HEK293 (cell line): ENCODE data around the gene TMEM120A.

Experiments used
- CTCF ChIP-seq: fragments of 450-650 bp; formaldehyde crosslinking; IDR thresholded peaks from 2 replicates; pipeline ENCODE4 v1.5.1; 2016; ENCODE audit warnings: missing biosample characterization, missing genetic modification characterization
- HOXA7 ChIP-seq: sonication (generic); formaldehyde crosslinking; IDR thresholded peaks from 2 replicates; pipeline ENCODE4 v1.8.1; 2022; ENCODE audit warnings: missing genetic modification reagents, borderline replicate concordance
- KLF1 ChIP-seq: fragments of 450-650 bp; formaldehyde crosslinking; IDR thresholded peaks from 2 replicates; pipeline ENCODE4 v1.5.1; 2016; ENCODE audit warnings: missing biosample characterization, missing genetic modification characterization
- TCF7L2 ChIP-seq: IDR thresholded peaks from 2 replicates; pipeline ENCODE4 v1.6.1; 2011; ENCODE audit warnings: low read depth, mild to moderate bottlenecking, inconsistent platforms, low read length, moderate library complexity, borderline replicate concordance
- ZBTB7A ChIP-seq: fragments of 450-650 bp; formaldehyde crosslinking; IDR thresholded peaks from 2 replicates; pipeline ENCODE4 v1.5.1; 2016; ENCODE audit warnings: low read depth, missing biosample characterization, missing genetic modification characterization
- ZNF266 ChIP-seq: fragments of 450-650 bp; formaldehyde crosslinking; IDR thresholded peaks from 2 replicates; pipeline ENCODE4 v1.5.1; 2016; ENCODE audit warnings: missing biosample characterization, missing genetic modification characterization, low read depth
- ZNF366 ChIP-seq: fragments of 450-650 bp; formaldehyde crosslinking; conservative IDR thresholded peaks from 2 replicates; pipeline ENCODE4 v1.5.1; 2016; ENCODE audit warnings: missing biosample characterization, missing genetic modification characterization
- ZNF629 ChIP-seq: fragments of 450-650 bp; formaldehyde crosslinking; IDR thresholded peaks from 2 replicates; pipeline ENCODE4 v1.5.1; 2017; ENCODE audit warnings: missing biosample characterization, missing genetic modification characterization
- ZNF76 ChIP-seq: fragments of 450-650 bp; formaldehyde crosslinking; IDR thresholded peaks from 2 replicates; pipeline ENCODE4; 2016; ENCODE audit warnings: low read depth, missing biosample characterization, missing genetic modification characterization, borderline replicate concordance

DNA sequence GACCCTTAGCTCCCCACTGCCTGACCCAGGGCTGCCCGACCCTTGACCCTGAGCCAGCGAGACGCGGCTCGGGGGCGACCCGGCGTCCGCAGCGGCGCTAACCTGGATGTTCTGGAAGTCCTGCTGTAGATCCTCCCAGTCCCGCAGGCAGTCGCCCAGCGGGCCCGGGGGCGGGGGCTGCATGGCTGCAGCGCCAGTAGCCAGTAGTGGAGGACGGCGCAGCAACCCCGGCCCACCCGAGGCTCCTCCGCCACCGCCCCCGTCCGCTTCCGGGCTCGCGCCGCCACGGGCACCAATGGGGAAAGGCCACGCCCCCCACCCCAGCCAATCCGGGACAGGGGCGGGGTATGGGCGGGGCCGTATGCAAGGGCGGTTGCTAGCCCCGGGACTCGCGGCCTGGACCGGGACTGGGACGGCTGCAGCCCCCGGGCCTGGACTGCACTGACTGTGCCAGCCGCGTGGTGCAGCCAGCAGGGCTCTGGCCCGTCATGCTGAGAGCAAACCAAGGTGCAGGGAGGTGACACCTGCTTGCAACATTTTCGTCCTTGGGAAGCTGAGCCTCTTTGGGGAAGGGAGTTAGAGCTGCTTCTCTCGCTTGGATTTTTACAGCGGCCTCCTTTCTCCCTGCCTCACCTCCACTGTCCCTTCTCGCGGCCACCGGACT lies at the start of gene TMEM120A:
- TF ChIP-seq TCF7L2 (no peak), HOXA7 (CRISPR knock-in tag) (no peak), CTCF (tag by site-specific recombination) (peak; percentile 40; the same call in 1 of the 2 replicates), ZNF366 (no peak), ZNF629 (tag by site-specific recombination) (no peak), KLF1 (peak; percentile 62), ZNF76 (tag by site-specific recombination) (no peak), ZBTB7A (tag by site-specific recombination) (no peak), ZNF266 (tag by site-specific recombination) (no peak)
